ENCODE measurements around the gene XRCC6.
"Not testable (repeated sequence)": the region's sequence is repeated elsewhere in the genome, so short reads cannot be mapped to it uniquely, and the experiment has no call there.

XRCC6 gene

DNA sequence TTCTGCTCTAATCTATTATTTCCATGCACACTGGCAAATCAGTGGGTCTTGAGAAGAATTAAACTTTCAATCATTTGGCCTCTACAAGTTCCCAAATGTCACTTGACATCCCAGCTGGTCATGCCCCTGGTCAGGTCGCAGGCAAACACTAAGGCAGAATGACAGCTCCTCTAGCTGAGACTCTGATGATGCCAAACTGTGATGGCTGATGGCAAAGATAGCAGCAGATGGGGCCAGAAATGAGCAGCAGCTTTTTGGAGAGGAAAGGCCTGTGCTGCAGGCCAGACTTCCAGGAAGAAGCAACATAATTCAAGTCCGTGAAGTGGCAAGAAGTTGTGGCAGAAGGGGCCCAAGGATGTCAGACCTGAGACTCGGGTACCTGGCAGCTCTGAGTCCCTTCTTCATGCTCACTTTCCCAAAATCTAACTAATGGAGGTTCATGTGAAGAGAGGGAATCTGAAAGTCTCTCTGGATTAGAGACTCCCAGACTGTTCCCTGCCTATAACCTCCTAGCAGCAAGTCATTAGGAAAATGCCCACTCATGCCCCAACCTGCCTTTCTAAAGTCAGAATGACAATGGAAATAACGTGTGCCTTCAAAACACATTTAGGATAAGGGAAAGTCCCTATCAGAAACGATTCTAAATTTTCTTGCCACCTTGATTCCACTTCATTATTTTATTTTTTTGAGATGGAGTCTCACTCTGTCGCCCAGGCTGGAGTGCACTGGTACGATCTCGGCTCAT, 22.0 kb upstream of the XRCC6 start:
- no peak for DNase-seq (ENCODE audit: low read depth, low spot score)

DNA sequence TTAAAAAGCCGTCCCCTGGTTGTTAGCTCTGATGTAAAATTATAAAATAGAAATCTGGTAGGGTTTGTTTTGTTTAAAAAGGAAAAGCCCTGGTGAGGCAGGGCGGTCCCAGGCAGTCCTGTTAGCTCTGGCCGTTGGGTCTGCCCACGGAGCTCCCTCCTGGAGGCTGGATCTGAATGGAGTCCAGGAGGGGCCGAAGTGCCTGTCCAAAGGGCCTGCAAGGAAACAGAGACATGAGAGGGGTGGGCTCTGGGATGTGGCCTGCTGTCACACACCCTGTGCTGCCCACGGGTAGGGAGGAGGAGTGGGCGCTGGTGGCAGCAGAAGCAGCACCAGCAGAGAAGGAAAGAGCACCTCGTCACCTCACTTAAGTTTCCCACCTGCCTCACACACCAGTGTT, 20.1 kb upstream of the XRCC6 start:
- no peak for DNase-seq (ENCODE audit: low read depth, low spot score)

DNA sequence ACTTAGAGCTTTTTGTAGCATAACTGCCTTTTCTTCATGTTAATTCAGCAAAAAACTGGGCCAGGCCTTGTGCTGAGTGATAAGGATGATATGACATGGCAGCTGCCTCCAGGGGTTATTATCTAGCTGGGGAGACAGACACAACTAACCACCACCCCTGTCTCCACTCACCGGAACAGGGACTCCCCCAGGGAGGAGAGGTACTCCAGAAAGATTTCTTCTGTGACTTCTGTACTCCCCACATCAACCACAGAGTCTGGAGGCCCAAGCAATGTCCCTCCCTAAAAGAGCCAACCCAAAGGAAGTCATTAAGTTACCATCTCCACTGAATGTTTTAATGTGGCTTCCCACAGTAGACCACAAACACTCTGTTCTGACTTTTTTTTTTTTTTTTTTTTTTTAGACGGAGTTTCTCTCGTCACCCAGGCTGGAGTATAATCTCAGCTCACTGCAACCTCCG, 17.2 kb upstream of the XRCC6 start:
- no peak for DNase-seq (ENCODE audit: low read depth, low spot score)

DNA sequence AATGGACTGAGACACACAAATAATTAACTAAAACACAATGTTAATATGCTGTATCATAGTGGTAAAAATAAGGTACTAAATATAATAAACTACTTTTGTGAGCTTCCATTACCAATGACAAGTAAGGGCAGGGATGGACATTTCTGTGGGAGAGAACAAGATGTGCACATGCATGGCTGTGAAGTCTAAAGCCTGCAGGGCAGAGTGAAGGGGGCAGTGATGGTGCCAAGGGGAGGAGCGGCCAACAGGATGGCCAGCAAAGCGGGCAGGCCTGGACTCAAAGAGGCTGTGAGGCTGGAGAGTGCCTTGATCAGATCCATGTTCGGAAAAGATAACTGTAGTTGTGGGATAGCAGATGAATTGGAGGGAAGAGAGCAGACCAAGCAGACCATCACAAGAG, 12.7 kb upstream of the XRCC6 start:
- no peak for DNase-seq (ENCODE audit: low read depth, low spot score)

DNA sequence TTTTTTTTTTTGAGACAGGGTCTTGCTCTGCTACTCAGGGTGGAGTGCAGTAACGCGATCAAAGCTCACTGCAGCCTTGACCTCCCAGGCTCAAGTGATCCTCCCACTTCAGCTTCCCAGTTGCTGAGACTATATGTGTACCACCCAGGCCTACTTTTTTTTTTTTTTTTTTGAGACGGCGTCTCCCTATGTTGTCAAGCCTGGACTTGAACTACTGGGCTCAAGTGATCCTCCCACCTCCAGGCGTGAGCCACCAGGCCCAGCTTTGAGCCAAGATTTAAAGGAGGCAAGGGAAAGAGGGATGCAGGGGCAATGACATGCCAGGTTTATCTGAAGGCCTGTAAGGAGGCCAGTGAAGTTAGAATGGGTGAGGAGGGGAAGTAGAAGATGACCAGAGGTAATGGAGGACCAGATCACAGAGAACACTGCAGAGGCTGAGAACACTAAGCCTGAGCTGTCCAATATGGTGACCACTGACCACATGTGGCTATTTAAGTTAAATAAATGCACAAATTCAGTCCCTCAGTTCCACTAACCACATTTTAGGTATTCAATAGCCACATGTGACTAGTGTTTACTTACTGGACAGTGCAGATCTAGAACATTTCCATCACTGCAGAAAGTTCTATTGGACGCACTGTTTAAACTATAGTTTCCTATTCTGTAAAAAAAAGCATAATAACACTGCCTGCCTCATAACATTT, 8.3 kb upstream of the XRCC6 start:
- DNase-seq (ENCODE audit: low read depth, low spot score) = no peak

DNA sequence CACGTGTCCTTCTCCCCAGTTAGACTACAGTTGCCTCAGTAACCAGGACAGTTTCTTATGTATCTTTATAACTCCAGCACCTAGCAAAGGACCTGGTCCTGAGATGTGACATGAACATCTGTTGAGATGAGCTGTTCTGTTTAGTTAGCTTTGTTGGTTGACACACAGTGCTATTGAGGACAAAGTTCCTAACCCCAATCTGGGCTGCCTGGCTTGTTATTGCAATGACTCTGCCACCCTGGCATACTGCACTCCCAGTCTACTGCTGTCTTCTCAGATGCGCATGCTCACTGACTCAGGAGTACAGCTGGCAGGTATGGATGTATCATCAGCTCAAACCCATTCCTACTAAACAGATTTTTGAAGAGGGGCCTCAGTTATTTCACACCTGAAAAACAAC, 7.6 kb upstream of the XRCC6 start:
- DNase-seq (ENCODE audit: low read depth, low spot score) = no peak

DNA sequence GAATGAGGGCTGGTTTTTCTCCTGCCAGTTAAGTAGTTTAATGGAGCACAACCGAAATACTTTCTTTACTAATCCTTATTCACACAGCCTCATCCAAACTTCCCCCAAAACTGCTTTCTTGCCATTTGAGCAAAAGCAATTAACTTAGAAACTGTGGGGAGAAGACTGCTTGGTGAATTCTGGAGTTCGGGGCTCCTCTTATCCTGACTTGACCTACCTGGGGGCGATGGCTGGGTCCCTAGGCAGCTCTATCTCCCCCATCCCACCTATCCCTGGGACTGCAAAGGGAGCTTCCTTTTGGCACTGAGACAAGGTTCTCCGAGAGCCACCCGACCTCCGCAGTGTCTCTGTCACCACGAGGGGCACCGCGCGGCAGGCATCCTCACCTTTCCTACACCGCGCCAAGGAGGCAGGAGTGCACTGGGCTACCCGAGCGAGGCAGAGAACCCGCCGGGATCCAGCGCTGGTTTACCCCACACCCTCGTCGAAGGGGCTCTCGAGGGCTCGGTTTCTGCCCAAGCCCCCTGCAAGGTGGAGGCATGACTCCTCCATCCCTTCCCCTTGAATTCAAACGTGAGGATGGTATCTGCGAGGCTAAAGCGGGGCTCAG, 1.0 kb upstream of the XRCC6 start:
- no peak for DNase-seq (ENCODE audit: low read depth, low spot score)

DNA sequence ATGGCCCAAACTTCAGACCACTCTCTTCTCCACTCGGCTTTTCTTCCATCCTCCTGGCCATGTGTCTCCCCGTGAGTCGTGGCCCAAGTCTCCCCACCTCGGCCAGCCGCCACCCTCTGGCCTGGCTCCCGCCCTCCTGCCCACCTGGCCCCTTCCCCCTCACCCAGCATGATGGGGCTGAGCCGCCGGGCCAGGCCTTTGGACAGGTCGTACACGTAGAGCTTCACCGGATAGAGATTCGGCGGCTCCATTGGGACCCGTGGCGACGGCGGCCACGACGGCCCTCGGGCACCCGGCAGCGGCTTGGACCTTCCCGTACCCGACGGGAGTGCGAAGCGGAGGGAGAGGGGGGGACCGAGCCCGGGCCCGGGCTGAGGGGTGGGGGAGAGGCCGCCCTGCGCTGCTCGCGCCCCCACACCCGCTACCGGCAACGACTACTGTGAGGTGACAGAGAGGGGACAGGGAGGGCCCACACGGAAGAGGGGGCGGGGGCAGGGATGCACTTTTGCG, 451 bp upstream of the XRCC6 start, which contains the start of gene DESI1:
Gene DESI1, minus strand, starts transcription at position 455 of the 510 bp plus-strand sequence. Its CDS starts 204 bp downstream, at position 251.
- DNase-seq (ENCODE audit: low read depth, low spot score) = no peak

DNA sequence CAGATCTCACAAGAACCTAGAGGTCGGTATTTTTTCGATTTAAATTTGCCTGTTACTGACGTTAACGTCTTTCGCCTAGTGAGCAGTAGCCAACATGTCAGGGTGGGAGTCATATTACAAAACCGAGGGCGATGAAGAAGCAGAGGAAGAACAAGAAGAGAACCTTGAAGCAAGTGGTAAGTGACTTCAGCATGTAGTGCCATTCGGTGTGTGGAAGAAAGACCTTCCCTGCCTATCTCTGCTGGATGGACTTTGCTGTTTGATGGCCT, 750 bp downstream of the XRCC6 start:
- DNase-seq (ENCODE audit: low read depth, low spot score) = no peak

DNA sequence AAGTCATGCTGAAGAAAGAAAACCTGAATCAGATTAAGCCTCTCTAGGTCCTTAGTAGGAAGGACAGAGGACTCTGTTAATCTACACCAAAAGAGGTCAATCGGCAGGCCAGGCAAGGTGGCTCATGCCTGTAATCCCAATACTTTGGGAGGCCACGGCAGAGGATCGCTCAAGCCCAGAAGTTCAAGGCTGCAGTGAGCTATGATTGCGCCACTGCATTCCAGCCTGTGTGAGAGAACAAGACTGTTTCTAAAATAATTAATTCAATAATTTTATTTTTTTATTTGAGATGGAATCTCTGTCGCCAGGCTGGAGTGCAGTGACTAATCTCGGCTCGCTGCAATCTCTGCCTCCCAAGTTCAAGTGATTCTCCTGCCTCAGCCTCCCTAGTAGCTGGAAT, 4.5 kb downstream of the XRCC6 start:
- no peak for DNase-seq (ENCODE audit: low read depth, low spot score)

DNA sequence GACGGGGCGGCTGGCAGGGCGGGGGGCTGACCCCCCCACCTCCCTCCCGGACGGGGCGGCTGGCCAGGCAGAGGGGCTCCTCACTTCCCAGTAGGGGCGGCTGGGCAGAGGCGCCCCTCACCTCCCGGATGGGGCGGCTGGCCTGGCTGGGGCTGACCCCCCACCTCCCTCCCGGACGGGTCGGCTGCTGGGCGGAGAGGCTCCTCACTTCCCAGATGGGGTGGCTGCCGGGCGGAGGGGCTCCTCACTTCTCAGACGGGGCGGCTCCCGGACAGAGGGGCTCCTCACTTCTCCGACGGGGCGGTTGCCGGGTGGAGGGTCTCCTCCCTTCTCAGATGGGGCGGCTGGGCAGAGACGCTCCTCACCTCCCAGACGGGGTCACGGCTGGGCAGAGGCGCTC, 10.0 kb downstream of the XRCC6 start:
- not testable (repeated sequence) for DNase-seq (ENCODE audit: low read depth, low spot score)

DNA sequence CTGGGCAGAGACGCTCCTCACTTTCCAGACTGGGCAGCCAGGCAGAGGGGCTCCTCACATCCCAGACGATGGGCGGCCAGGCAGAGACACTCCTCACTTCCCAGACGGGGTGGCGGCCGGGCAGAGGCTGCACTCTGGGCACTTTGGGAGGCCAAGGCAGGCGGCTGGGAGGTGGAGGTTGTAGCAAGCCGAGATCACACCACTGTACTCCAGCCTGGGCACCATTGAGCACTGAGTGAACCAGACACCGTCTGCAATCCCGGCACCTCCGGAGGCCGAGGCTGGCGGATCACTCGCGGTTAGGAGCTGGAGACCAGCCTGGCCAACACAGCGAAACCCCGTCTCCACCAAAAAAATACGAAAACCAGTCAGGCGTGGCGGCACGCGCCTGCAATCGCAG, 10.5 kb downstream of the XRCC6 start:
- DNase-seq (ENCODE audit: low read depth, low spot score) = not testable (repeated sequence)

DNA sequence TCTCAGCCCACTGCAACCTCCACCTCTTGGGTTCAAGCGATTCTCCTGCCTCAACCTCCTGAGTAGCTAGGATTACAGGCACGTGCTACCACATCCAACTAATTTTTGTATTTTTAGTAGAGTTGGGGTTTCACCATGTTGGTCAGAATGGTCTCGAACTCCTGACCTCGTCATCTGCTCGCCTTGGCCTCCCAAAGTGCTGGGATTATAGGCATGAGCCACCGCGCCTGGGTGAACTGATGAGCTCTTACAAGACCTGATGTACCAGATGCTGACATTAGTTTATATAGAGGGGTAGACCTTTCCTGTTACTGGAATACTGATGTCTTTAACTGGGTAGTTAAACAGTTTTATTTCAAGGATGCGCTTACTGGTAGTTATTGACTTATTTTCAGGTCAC, 13.5 kb downstream of the XRCC6 start:
- not testable (repeated sequence) for DNase-seq (ENCODE audit: low read depth, low spot score)

DNA sequence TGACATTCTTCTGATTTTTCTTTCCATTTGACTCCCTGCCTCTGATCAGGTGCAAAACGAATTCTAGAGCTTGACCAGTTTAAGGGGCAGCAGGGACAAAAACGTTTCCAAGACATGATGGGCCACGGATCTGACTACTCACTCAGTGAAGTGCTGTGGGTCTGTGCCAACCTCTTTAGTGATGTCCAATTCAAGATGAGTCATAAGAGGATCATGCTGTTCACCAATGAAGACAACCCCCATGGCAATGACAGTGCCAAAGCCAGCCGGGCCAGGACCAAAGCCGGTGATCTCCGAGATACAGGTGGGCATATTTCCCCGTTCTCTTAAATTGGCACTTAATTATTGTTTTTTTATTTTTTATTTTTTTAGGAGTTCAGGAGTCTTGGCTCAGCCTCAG, 15.4 kb downstream of the XRCC6 start:
- no peak for DNase-seq (ENCODE audit: low read depth, low spot score)

DNA sequence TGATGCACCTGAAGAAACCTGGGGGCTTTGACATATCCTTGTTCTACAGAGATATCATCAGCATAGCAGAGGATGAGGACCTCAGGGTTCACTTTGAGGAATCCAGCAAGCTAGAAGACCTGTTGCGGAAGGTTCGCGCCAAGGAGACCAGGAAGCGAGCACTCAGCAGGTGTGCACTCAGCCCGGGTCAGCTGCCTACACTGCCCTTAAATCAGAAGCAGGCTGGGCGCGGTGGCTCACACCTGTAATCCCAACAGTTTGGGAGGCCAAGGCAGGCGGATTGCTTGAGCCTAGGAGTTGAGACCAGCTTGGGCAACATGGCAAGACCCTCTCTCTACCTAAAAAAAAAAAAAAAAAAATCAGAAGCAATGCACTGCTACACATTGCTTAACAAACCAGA, 16.5 kb downstream of the XRCC6 start:
- not testable (repeated sequence) for DNase-seq (ENCODE audit: low read depth, low spot score)

DNA sequence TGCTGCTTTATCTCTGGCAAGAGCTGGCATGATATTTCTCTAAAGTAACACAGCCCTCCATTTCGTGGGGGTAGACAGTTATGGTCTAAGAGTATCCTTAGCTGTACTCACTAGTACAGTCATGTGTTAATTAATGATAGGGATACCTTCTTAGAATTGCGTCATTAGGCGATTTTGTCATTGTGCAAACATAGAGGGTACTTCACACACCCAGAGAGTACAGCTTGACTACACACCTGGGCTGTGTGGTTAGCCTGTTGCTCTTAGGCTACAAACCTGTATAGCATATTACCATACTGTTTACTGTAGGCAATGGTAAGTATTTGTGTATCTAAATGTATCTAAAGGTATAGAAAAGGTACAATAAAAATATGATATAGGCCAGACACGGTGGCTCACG, 17.0 kb downstream of the XRCC6 start:
- DNase-seq (ENCODE audit: low read depth, low spot score) = no peak

DNA sequence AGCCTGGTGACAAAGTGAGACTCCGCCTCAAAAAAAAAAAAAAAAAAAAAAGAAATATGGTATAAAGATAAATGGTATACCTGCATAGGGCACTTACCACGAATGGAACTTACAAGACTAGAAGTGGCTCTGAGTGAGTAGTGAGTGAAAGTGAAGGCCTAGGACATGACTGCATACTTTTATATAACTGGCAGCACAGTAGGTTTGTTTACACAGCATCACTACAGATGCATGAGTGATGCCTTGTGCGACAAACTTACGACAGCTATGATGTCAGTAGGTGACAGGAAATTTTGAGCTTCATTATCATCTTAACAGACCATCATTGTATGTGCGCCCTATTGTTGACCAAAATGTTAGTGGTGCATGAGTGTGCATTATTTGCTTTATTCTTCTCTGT, 17.7 kb downstream of the XRCC6 start:
- no peak for DNase-seq (ENCODE audit: low read depth, low spot score)

DNA sequence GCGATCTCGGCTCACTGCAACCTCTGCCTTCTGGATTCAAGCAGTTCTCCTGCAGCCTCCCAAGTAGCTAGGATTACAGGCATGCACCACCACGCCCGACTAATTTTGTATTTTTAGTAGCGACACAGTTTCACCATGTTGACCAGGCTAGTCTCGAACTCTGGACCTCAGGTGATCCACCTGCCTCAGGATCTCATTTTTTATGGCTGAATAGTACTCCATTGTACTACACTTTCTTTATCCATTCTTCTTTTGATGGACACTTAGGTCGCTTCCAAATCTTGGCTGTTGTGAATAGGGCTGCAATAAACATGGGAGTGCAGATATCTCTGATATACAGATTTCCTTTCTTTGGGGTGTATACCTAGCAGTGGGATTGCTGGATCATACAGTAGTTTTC, 20.8 kb downstream of the XRCC6 start:
- no peak for DNase-seq (ENCODE audit: low read depth, low spot score)

DNA sequence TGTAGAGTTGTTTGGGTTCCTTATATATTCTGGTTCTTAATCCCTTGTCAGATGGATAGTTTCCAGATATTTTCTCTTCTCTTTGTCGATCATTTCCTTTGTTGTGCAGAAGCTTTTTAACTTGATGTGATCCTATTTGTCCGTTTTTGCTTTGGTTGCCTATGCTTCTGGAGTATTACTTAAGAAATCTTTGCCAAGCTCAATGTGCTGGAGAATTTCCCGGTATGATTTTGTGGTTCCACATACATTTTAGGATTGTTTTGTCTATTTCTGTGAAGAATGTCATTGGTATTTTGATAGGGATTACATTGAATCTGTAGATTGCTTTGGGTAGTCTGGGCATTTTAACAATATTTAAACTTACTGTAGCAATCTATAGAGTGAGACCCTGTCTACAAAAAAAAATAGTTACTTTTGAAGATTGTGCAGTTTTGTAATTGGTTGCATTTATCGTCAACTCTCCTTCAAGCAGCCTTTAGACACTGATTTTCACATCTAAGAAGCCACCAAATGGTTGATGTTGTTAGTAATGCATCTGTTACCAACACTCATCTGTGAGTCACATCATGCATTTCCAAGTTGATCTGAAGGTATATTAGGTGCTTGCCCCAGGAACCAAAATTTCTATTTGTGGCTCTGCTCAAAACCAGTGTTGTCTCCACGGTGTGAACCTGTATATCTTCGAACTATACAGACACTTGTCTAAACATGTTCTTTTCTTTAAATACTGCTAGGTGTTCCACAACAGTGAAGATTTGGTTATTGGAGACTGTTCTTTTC, 21.4 kb downstream of the XRCC6 start:
- DNase-seq (ENCODE audit: low read depth, low spot score) = no peak

DNA sequence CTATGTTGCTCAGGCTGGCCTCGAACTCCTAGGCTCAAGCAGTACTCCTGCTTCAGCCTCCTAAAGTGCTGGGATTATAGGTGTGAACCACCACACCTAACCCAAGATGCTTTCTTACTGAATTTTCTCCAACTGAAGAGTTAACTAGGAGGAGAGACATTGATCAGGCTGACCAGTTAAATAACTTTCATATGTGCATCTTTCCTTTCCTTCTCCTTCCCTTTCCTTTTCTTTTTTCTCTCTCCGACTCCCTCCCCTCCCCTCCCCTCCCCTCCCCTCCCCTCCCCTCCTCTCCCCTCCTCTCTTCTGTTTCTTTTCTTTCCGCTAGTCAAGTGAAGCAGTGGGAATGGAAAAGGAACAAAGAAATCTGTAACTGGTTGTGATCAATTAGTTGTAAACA, 26.7 kb downstream of the XRCC6 start:
- DNase-seq (ENCODE audit: low read depth, low spot score) = no peak

DNA sequence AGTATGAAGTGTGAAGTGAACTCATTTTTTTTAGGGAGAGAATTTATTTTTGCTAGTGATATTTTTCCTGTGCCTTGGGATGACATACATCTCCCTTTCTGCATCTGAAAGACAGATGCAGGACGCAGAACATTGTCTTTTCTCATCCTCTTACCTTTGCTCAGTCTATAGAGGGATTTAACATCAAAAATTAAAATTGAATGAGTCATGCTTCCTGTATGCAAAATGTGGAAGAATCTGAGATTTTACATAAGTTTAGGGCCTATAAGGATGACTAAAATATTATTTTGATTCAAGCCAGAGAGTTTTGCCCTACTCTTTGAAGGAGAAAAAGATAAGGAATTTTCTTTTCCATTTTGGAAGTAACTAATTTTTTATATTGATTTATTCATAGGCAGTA, 27.3 kb downstream of the XRCC6 start:
- no peak for DNase-seq (ENCODE audit: low read depth, low spot score)

DNA sequence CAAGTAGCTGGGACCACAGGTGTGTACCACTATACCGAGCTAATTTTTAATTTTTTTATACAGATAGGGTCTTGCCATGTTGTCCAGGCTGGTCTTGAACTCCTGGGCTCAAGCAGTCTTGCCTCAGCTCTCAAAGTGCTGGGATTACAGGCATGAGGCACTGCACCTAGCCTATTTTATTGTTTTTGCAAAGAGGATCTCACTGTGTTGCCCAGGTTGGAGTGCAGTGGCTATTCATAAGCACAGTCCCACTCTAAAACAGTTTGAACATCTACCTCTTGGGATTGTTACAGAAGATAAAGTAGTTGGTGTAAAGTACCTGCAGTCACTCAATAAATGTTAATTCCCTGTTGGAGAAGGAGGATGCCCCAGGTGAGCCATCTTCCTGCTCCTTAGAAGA, 29.1 kb downstream of the XRCC6 start:
- no peak for DNase-seq (ENCODE audit: low read depth, low spot score)

Measured in activated naive CD8-positive, alpha-beta T cell treated with anti-CD3 and anti-CD28 coated beads, Interleukin-2, amount 50 U/mL, for 16 hours (primary cell).